ENCODE measurements around the gene SYT1. TPM values are rescaled to one million over a fixed set of nuclear protein-coding genes. Genes with fewer than 3 reads are reported as not detected.

SYT1 gene
- total and polyA plus RNA-seq, 2 of the 8 experiments (the other 6 are each of a cell fraction or from before 2014, with no cell fraction given), result 11.0 to 34.6 TPM

- Histone ChIP-seq H3K18ac (ENCODE audit: extremely low read depth, low read length) (no peak overlapping the region), H3K27me3 (replicated peaks in 1 of 4; ENCODE audit: control insufficient read depth in 3 of 4, extremely low read depth in 1 of 4, insufficient read depth in 3 of 4, low read length in 3 of 4) (no peaks in the 10 kb centered on the region), H3K4ac (replicated peaks; ENCODE audit: insufficient read length, low read depth, low read length) (no peak overlapping the region), H4K91ac (replicated peaks; ENCODE audit: insufficient read length, low read length) (no peak overlapping the region), H2BK20ac (ENCODE audit: low read length) (no peak overlapping the region), H2BK5ac (ENCODE audit: low read depth, low read length) (no peak overlapping the region), H3K9ac (replicated peaks in 1 of 4; ENCODE audit: extremely low read depth in 1 of 4, low read depth in 3 of 4, low read length in 3 of 4) (no peak overlapping the region), H2AK5ac (ENCODE audit: low read depth, low read length) (no peak overlapping the region), H4K5ac (ENCODE audit: insufficient read length, low read depth, low read length) (no peak overlapping the region), H2BK12ac (ENCODE audit: low read depth, low read length) (no peak overlapping the region), H2AFZ (ENCODE audit: low read length) (no peak overlapping the region), H3K4me2 (ENCODE audit: insufficient read depth in 1 of 2, low read depth in 2 of 2, low read length in 2 of 2) (no peak overlapping the region), H3K4me3 (ENCODE audit: extremely low read depth in 1 of 4, insufficient read depth in 2 of 4, low read depth in 3 of 4, low read length in 4 of 4) (no peak overlapping the region), H3K36me3 (ENCODE audit: control insufficient read depth in 2 of 4, insufficient read depth in 4 of 4, low read length in 3 of 4) (no peaks in the 10 kb centered on the region), H3K14ac (ENCODE audit: insufficient read length) (no peak overlapping the region), H4K20me1 (replicated peaks in 1 of 2; ENCODE audit: control insufficient read depth in 1 of 2, insufficient read depth in 2 of 2, low read length in 2 of 2) (no peaks in the 10 kb centered on the region), H3K79me1 (ENCODE audit: low read depth, low read length) (no peaks in the 10 kb centered on the region), H3K79me2 (ENCODE audit: control insufficient read depth in 1 of 2, insufficient read depth in 2 of 2, low read length in 2 of 2) (no peaks in the 10 kb centered on the region), H3K4me1 (replicated peaks in 1 of 4; ENCODE audit: control insufficient read depth in 3 of 4, insufficient read depth in 4 of 4, low read length in 3 of 4) (no peaks in the 10 kb centered on the region), H3K23me2 (ENCODE audit: low read depth, low read length) (no peaks in the 10 kb centered on the region), H3K56ac (replicated peaks; ENCODE audit: insufficient read length, low read depth, low read length) (no peak overlapping the region), H2BK120ac (replicated peaks; ENCODE audit: low read depth, low read length) (no peak overlapping the region), H3K9me3 (ENCODE audit: insufficient read depth in 2 of 2, low read depth in 1 of 2, low read length in 1 of 2) (no peaks in the 10 kb centered on the region), H4K8ac (ENCODE audit: extremely low read depth, insufficient read depth, low read length) (no peak overlapping the region), H3K23ac (ENCODE audit: insufficient read length) (no peak overlapping the region), H3K27ac (ENCODE audit: low read depth, low read length) (no peak overlapping the region), H2BK15ac (ENCODE audit: low read length) (no peak overlapping the region)
- POLR2A ChIA-PET (ENCODE audit: partially characterized antibody), result no interaction called here
- DNase-seq (ENCODE audit: low read depth in 1 of 2, low spot score in 2 of 2), result no peak
- no peak for FAIRE-seq
- 90% methylated on average over 1 of the region's 1 CpG; no CpG with 5 or more reads in 1 of the 2 experiments for WGBS, 2 experiments (ENCODE audit: extremely low coverage in 1 of 2, insufficient coverage in 1 of 2, insufficient read length in 1 of 2, insufficient replicate concordance in 2 of 2, low coverage in 1 of 2, low lambda C conversion rate in 2 of 2, missing lambda C conversion rate in 1 of 2)
- CTCF ChIA-PET (ENCODE audit: partially characterized antibody), result interaction anchor here (1.5 kb wide), 1 partner anchor 184 kb away, joined by 3 read pairs; no protein-coding TSS in a partner anchor
- TF ChIP-seq ASH2L (IDR thresholded peaks at IDR 0.05; ENCODE audit: low read length) (no peak), JUN (IDR thresholded peaks at IDR 0.05; ENCODE audit: low read depth, low read length) (no peak), ATF2 (IDR thresholded peaks at IDR 0.05; ENCODE audit: low read length) (no peak), PHF8 (conservative IDR thresholded peaks at IDR 0.05; ENCODE audit: low read depth, low read length) (no peak), EGR1 (IDR thresholded peaks at IDR 0.05; ENCODE audit: borderline replicate concordance, low read depth, low read length) (no peak), TAF7 (optimal IDR thresholded peaks at IDR 0.05; ENCODE audit: borderline replicate concordance, low read depth, low read length) (no peak), MAX (IDR thresholded peaks at IDR 0.05) (no peak), POLR2AphosphoS5 (IDR thresholded peaks at IDR 0.05; ENCODE audit: low read depth, low read length) (no peak), RFX5 (IDR thresholded peaks at IDR 0.05; ENCODE audit: borderline replicate concordance, low read depth, low read length) (no peak), BACH1 (IDR thresholded peaks at IDR 0.05; ENCODE audit: low read length) (no peak), KDM4A (IDR thresholded peaks at IDR 0.05; ENCODE audit: low read depth, low read length, severe bottlenecking) (no peak)
These were observed 296.8 kb downstream of the SYT1 start for GRCh38 chr12:79161249-79161934.

All from H1 (cell line).